ENCODE results near the gene GAN.

DNA sequence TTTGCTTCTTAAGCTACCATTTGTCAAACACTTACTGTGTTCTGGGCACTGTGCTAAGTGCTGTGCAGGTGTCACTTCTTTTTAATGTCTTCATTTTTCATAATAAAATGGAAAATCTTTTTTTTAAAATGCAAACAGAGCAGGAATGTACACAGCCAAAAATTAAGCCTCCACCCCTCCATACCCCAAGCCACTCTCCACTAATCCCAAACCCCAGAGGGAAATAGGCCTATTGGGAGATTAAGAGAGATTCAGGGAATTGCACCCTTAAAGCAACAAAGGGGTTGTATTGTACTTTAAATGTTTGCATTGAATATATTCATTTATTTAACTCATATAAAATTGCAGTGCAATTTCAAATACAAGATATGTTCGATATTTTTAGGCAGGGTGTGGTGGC lies 28.6 kb upstream of the GAN start:
- TF ChIP-seq, protein P1, sequence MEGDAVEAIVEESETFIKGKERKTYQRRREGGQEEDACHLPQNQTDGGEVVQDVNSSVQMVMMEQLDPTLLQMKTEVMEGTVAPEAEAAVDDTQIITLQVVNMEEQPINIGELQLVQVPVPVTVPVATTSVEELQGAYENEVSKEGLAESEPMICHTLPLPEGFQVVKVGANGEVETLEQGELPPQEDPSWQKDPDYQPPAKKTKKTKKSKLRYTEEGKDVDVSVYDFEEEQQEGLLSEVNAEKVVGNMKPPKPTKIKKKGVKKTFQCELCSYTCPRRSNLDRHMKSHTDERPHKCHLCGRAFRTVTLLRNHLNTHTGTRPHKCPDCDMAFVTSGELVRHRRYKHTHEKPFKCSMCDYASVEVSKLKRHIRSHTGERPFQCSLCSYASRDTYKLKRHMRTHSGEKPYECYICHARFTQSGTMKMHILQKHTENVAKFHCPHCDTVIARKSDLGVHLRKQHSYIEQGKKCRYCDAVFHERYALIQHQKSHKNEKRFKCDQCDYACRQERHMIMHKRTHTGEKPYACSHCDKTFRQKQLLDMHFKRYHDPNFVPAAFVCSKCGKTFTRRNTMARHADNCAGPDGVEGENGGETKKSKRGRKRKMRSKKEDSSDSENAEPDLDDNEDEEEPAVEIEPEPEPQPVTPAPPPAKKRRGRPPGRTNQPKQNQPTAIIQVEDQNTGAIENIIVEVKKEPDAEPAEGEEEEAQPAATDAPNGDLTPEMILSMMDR (IDR thresholded peaks at IDR 0.05; ENCODE audit: insufficient read depth, low read depth, low read length) = no peak
- TF ChIP-seq EZH2 (IDR thresholded peaks at IDR 0.05; ENCODE audit: insufficient read depth, low read length) = no peak

Measured in astrocyte (in vitro differentiated cells and primary cell).